ENCODE results near the gene NPEPPS. TPM values are rescaled to one million over a fixed set of nuclear protein-coding genes. Genes with fewer than 3 reads are reported as not detected.

NPEPPS gene
- total RNA-seq, 1 donor from 2014 or later, result 150 TPM

DNA sequence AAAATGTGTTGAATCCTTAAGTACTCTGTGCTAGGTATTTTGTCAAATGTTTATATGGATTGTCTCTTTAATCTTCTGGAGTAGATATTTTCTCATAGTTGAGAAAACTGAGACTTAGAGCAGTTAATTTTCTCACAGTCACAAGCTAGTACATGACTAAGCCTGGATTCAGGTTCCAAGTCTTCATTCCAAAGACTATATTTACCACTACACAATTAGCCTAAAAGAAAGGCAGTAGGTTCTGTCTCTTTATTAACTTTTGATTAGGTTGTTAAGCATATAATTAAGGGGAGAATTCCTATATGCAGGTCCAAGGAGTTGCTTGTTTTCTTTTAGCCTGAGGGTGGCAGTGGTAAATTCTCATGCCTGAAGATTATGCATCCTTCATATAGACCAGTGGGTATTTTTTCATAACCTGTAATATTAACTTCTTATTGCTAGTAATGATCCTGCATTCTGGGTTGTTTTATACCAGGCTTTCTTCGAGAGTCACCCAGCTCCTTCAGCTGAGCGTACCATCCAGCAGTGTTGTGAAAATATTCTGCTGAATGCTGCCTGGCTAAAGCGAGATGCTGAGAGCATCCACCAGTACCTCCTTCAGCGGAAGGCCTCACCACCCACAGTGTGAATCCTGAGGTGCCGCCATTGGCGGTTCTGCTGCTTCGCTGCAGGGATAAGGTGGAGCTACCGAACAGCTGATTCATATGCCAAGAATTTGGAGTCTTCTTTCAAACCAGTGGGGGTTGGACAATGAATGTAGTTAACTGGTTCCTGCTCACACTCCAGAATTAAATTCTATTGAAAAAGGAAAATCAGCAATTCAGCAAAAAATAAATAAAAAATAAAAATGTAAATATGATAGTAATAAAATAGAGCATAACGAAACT lies 90.6 kb downstream of the NPEPPS start:
- Mint-ChIP-seq H3K27me3 (no peaks in the 10 kb centered on the region), H3K27ac (peak overlapping the region; percentile 75), H3K4me3 (no peak overlapping the region), H3K9me3 (no peaks in the 10 kb centered on the region), H3K4me1 (ENCODE audit: unreplicated experiment) (peaks cover 5% of the 10 kb centered on the region), H3K36me3 (peaks cover 37% of the 10 kb centered on the region)
- TF ChIP-seq, protein P1, sequence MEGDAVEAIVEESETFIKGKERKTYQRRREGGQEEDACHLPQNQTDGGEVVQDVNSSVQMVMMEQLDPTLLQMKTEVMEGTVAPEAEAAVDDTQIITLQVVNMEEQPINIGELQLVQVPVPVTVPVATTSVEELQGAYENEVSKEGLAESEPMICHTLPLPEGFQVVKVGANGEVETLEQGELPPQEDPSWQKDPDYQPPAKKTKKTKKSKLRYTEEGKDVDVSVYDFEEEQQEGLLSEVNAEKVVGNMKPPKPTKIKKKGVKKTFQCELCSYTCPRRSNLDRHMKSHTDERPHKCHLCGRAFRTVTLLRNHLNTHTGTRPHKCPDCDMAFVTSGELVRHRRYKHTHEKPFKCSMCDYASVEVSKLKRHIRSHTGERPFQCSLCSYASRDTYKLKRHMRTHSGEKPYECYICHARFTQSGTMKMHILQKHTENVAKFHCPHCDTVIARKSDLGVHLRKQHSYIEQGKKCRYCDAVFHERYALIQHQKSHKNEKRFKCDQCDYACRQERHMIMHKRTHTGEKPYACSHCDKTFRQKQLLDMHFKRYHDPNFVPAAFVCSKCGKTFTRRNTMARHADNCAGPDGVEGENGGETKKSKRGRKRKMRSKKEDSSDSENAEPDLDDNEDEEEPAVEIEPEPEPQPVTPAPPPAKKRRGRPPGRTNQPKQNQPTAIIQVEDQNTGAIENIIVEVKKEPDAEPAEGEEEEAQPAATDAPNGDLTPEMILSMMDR (conservative IDR thresholded peaks at IDR 0.05), result no peak
- DNase-seq (ENCODE audit: extremely low spot score, unreplicated experiment), result no peak

DNA sequence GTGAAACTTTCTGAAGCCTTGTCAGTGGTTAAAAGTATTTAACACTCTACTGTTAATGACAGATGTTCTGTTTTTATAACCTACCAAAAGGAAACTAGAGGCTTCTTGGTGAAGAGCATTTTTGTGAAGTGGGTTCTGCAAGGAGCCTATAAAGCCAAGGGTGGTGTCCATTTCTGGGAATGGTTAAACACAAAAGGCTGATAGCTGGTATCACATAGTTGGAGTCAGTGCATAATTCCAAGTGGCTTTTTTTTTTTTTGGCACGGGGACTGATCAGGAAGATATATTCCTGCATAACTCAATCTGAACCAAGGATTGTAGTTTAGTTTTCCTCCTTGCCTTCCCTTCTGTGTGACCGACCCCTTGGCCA lies 91.3 kb downstream of the NPEPPS start:
- Mint-ChIP-seq H3K36me3 (peaks cover 39% of the 10 kb centered on the region), H3K9me3 (no peaks in the 10 kb centered on the region), H3K27me3 (no peaks in the 10 kb centered on the region), H3K4me1 (ENCODE audit: unreplicated experiment) (peaks cover 5% of the 10 kb centered on the region), H3K4me3 (no peak overlapping the region), H3K27ac (no peak overlapping the region)
- DNase-seq (ENCODE audit: extremely low spot score, unreplicated experiment), result no peak
- TF ChIP-seq, protein P1 (conservative IDR thresholded peaks at IDR 0.05), result no peak

DNA sequence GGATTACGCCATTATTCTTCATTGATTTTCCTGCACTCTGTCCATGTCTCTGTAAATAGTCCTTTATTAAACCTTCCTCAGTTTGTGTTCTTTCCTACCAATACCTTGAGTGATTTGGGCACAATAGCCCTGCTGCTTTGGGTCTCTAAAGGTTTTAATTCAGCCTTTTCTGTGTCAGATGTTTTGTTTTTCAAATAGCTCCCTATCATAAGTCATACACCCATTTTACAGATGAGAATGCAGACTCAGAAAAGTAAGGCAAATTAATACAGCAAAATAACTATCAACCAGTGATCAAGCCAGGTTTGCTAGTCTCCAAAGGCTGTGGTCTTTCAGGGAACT lies 93.8 kb downstream of the NPEPPS start:
- H3K4me3 Mint-ChIP-seq, result no peak overlapping the region
- H3K36me3 Mint-ChIP-seq, result peaks cover 30% of the 10 kb centered on the region
- no peaks in the 10 kb centered on the region for H3K27me3 Mint-ChIP-seq
- no peak for DNase-seq (ENCODE audit: extremely low spot score, unreplicated experiment)
- TF ChIP-seq, protein P1 (conservative IDR thresholded peaks at IDR 0.05), result no peak
- H3K27ac Mint-ChIP-seq, result peak overlapping the region; percentile 28
- H3K9me3 Mint-ChIP-seq, result no peaks in the 10 kb centered on the region
- H3K4me1 Mint-ChIP-seq (ENCODE audit: unreplicated experiment), result peaks cover 5% of the 10 kb centered on the region

DNA sequence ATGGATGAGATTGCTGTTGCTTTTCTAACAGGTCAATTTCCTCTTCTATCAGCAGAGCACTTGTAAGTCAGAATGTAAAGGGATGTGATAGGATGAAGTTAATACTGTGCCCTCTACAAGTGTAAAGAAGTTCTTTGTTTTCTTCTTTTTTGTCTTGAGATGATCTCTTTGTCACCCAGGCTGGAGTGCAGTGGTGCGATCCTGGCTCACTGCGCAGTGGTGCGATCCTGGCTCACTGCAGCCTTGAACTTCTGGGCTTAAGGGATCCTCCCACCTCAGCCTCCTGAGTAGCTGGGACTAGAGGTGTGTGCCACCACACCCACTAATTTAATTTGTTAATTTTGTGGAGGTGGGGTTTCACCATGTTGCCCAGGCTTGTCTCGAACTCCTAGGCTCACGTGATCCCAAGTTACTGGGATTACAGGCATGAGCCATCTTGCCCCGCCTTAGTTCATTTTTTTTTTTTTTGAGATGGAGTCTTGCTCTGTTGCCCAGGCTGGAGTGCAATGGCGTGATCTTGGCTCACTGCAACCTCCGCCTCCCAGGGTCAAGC lies 97.2 kb downstream of the NPEPPS start:
- no peak overlapping the region for H3K4me3 Mint-ChIP-seq
- TF ChIP-seq, protein P1 (conservative IDR thresholded peaks at IDR 0.05), result no peak
- H3K9me3 Mint-ChIP-seq, result no peaks in the 10 kb centered on the region
- H3K27me3 Mint-ChIP-seq, result no peaks in the 10 kb centered on the region
- no peak for DNase-seq (ENCODE audit: extremely low spot score, unreplicated experiment)
- H3K4me1 Mint-ChIP-seq (ENCODE audit: unreplicated experiment), result no peaks in the 10 kb centered on the region
- no peak overlapping the region for H3K27ac Mint-ChIP-seq
- H3K36me3 Mint-ChIP-seq, result peaks cover 20% of the 10 kb centered on the region

DNA sequence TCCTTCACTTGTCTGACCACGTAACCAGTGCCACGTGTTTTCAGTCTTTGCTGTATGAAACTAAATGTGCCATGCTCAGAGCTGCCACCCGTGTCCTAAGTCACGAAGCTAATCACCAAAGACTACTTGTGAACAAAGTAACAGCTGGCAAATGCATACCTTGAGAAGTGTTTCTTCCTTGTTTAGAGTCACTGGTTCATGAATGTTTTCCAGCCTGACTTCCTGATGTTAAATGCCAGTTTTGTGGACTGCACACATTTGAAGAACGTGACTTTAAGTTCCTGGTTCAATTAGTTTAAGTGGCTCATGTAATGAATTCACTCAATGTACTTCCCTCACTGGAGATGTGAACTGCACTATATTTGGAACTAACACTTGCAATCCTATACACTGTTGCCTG lies 98.9 kb downstream of the NPEPPS start:
- Mint-ChIP-seq H3K4me1 (ENCODE audit: unreplicated experiment) (peaks cover 4% of the 10 kb centered on the region), H3K9me3 (no peaks in the 10 kb centered on the region), H3K4me3 (no peak overlapping the region), H3K36me3 (peaks cover 14% of the 10 kb centered on the region), H3K27ac (no peak overlapping the region), H3K27me3 (no peaks in the 10 kb centered on the region)
- DNase-seq (ENCODE audit: extremely low spot score, unreplicated experiment), result no peak
- TF ChIP-seq, protein P1 (conservative IDR thresholded peaks at IDR 0.05), result no peak
